ENCODE results near the gene RPL36AL.
"Not testable (repeated sequence)": the region's sequence is repeated elsewhere in the genome, so short reads cannot be mapped to it uniquely, and the experiment has no call there.

RPL36AL gene

GRCh38 chr14:49620182-49621113, at the start of gene RPL36AL, which contains the start of gene MGAT2:
Gene RPL36AL, minus strand, starts transcription at chr14:49620626. Its CDS starts 1,522 bp downstream, at chr14:49619104.
Gene MGAT2, plus strand, starts transcription at chr14:49620799. Its CDS starts 470 bp downstream, at chr14:49621269.
- peak; percentile 97 for DNase-seq (ENCODE audit: low spot score)

- no peak for DNase-seq (ENCODE audit: low spot score)
Measured at GRCh38 chr14:49659526-49660455, 39.4 kb upstream of the RPL36AL start.

- not testable (repeated sequence) for DNase-seq (ENCODE audit: low spot score)
Measured at GRCh38 chr14:49657500-49657899, 37.1 kb upstream of the RPL36AL start.

DNA sequence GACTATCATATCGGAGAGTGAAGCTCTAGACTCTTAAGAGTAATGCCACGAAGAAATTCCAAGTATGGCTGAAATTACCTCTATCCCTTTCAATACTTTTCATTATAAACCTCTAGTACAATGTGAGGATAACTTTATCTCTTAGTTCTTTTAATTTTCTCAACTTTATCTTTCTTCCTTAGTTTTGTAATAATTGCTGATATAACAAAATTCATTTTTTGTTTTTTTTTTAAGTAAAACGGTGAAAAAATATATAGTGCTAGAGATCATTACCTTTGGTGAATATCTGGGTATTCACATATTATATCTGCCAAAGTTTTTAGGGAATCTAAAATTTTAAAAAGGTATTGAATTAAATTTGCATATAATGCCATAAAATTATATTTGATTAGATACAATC, 34.1 kb upstream of the RPL36AL start:
- no peak for DNase-seq (ENCODE audit: low spot score)

- DNase-seq (ENCODE audit: low spot score), result no peak
Measured at GRCh38 chr14:49653508-49653907, 33.1 kb upstream of the RPL36AL start.

- DNase-seq (ENCODE audit: low spot score), result no peak
Measured at GRCh38 chr14:49642163-49642562, 21.7 kb upstream of the RPL36AL start.

DNA sequence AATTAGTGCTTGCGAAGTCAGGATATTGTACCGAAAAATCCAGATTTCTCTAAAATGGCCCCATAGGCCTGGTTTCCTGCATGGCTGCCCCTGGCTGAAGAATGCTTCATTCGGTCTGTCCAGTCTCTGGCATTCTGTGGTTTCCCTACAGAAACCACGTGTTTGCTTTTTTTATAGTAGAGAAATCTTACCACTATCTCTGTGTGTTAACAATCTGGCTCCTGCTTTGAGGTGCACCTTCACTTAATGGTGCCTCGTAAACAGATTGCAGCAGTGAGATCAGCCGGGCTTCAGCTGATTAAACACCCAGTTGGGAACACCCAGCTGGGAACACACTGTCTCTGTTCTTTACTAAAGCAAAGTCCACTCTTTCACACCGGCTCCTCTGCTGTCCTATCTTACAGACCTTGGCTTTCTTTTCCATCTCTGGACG, 21.3 kb upstream of the RPL36AL start:
- DNase-seq (ENCODE audit: low spot score), result peak; percentile 57

- no peak for DNase-seq (ENCODE audit: low spot score)
Measured at GRCh38 chr14:49640540-49641417, 20.4 kb upstream of the RPL36AL start.

DNA sequence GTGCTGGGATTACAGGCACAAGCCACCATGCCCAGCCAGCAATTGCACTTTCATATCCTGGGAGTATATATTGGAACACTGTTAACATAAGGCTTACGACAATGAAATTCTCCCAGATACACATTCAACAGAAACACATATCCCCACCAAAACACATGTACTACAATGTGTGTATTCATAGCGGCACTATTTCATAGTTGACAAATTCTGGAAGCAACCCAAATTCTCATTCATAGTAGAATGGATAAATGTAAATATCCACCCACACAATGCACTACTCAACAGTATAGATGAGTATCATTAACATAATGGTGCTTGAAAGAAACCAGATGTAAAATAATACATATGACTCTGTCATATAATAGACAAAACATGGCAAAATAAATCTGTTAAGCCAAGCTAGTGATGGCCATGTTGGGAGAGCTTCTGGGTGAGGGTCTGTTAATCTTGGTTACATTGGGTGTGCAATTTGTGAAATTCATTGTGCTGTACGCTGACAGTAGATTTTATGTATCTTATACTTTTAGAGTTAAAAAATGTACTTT, 17.2 kb upstream of the RPL36AL start:
- no peak for DNase-seq (ENCODE audit: low spot score)

- DNase-seq (ENCODE audit: low spot score), result no peak
Measured at GRCh38 chr14:49636866-49637265, 16.4 kb upstream of the RPL36AL start.

- peak; percentile 64 for DNase-seq (ENCODE audit: low spot score)
Measured at GRCh38 chr14:49634547-49635334, 14.3 kb upstream of the RPL36AL start, which contains the start of gene DNAAF2. Gene DNAAF2, minus strand, starts transcription at chr14:49635244. Its CDS starts 95 bp downstream, at chr14:49635149.

- DNase-seq (ENCODE audit: low spot score), result peak; percentile 93
Measured at GRCh38 chr14:49633640-49634546, 13.5 kb upstream of the RPL36AL start.

- DNase-seq (ENCODE audit: low spot score), result no peak
Measured at GRCh38 chr14:49623941-49624839, 3.8 kb upstream of the RPL36AL start.

GRCh38 chr14:49623387-49623786, 3.0 kb upstream of the RPL36AL start:
- DNase-seq (ENCODE audit: low spot score), result no peak

DNA sequence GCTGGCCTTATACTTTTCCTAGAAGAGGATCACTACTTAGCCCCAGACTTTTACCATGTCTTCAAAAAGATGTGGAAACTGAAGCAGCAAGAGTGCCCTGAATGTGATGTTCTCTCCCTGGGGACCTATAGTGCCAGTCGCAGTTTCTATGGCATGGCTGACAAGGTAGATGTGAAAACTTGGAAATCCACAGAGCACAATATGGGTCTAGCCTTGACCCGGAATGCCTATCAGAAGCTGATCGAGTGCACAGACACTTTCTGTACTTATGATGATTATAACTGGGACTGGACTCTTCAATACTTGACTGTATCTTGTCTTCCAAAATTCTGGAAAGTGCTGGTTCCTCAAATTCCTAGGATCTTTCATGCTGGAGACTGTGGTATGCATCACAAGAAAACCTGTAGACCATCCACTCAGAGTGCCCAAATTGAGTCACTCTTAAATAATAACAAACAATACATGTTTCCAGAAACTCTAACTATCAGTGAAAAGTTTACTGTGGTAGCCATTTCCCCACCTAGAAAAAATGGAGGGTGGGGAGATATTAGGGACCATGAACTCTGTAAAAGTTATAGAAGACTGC, 1.7 kb upstream of the RPL36AL start:
- DNase-seq (ENCODE audit: low spot score), result no peak

DNA sequence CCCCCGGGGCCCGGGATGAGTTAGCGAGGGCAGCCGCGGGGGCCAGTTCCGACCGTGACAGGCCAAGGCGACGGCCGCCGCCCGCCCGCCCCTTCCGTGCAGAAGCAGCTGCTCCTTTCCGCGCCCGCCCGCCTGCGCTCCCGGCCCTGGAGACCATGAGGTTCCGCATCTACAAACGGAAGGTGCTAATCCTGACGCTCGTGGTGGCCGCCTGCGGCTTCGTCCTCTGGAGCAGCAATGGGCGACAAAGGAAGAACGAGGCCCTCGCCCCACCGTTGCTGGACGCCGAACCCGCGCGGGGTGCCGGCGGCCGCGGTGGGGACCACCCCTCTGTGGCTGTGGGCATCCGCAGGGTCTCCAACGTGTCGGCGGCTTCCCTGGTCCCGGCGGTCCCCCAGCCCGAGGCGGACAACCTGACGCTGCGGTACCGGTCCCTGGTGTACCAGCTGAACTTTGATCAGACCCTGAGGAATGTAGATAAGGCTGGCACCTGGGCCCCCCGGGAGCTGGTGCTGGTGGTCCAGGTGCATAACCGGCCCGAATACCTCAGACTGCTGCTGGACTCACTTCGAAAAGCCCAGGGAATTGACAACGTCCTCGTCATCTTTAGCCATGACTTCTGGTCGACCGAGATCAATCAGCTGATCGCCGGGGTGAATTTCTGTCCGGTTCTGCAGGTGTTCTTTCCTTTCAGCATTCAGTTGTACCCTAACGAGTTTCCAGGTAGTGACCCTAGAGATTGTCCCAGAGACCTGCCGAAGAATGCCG, 872 bp upstream of the RPL36AL start:
- peak; percentile 65 for DNase-seq (ENCODE audit: low spot score)

DNA sequence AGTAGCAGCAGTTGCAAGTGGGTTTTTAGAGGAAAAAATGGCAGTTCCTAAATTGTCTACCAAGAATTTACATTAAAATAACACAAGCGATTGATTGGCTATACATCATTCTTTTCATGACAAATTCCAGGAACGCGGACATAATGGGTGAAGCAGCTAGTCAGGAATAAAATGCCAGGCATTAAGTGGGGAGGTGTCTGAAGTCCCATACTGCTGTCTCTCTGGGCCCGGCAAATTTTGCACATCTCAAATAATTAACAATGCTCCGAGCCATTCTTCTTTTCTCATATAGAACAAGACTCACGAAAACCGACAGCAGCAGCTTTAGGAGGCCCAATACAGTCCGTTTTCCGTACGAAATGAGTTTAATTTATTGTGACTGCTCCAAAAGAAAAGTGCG, 696 bp downstream of the RPL36AL start:
- DNase-seq (ENCODE audit: low spot score), result no peak
